Keratinocyte (primary cell): ENCODE measurements around the gene CA9. TPM values are rescaled to one million over a fixed set of nuclear protein-coding genes. Genes with fewer than 3 reads are reported as not detected.

Experiments
- DNase-seq: peaks from one replicate; pipeline ENCODE4 v3.0.0-alpha.2; 2011; ENCODE audit warnings: low read depth, missing footprints, low spot score
- FAIRE-seq: peaks from 2 replicates; lab custom pipeline; 2011; peaks lifted over from hg19 to GRCh38; lab: Jason Lieb, UNC
- H2AFZ ChIP-seq: 2 replicates; pipeline ENCODE4 v1.6.0; 2012; ENCODE audit warnings: low read length, control low read depth, inconsistent platforms; ENCODE audit not compliant: control insufficient read depth
- H3K27ac ChIP-seq: 2 replicates; pipeline ENCODE4 v1.5.1; 2011; ENCODE audit warnings: low read length; ENCODE audit not compliant: control insufficient read depth, insufficient read depth
- H3K27me3 ChIP-seq: 3 replicates; pipeline ENCODE4 v1.6.0; 2011; ENCODE audit warnings: low read length; ENCODE audit not compliant: control insufficient read depth, insufficient read depth; ENCODE audit errors: extremely low read depth
- H3K36me3 ChIP-seq, 2 experiments: 2 replicates in 1 of 2; 3 replicates in 1 of 2; pipeline ENCODE4 v1.5.1; 2011; ENCODE audit warnings: low read length in 2 of 2, mild to moderate bottlenecking in 1 of 2; ENCODE audit not compliant: control insufficient read depth in 2 of 2, insufficient read depth in 2 of 2; ENCODE audit errors: extremely low read depth in 1 of 2
- H3K4me1 ChIP-seq: 3 replicates; pipeline ENCODE4 v1.5.1; 2011; ENCODE audit warnings: low read length; ENCODE audit not compliant: control insufficient read depth, insufficient read depth; ENCODE audit errors: extremely low read depth
- H3K4me2 ChIP-seq: 3 replicates; pipeline ENCODE4 v1.6.0; 2011; ENCODE audit warnings: low read depth, low read length; ENCODE audit not compliant: control insufficient read depth, insufficient read depth; ENCODE audit errors: extremely low read depth
- H3K4me3 ChIP-seq, 3 experiments: fragments of 200-600 bp in 1 of 3; sonication (generic) in 1 of 3; 2 replicates in 2 of 3; 3 replicates in 1 of 3; pipeline ENCODE4 v1.5.1; 2011 to 2016; ENCODE audit warnings: low read length in 3 of 3, mild to moderate bottlenecking in 3 of 3, control low read depth in 2 of 3, inconsistent platforms in 1 of 3, low read depth in 1 of 3, mixed read lengths in 1 of 3, mixed run types in 1 of 3, moderate library complexity in 1 of 3; ENCODE audit not compliant: control insufficient read depth in 2 of 3, insufficient read depth in 2 of 3; ENCODE audit errors: extremely low read depth in 1 of 3
- H3K79me2 ChIP-seq: 2 replicates; pipeline ENCODE4 v1.6.0; 2012; ENCODE audit warnings: low read length; ENCODE audit not compliant: control insufficient read depth, insufficient read depth
- H3K9ac ChIP-seq: 3 replicates; pipeline ENCODE4 v1.6.0; 2011; ENCODE audit warnings: low read length; ENCODE audit not compliant: control insufficient read depth, insufficient read depth; ENCODE audit errors: extremely low read depth
- H3K9me1 ChIP-seq: 3 replicates; pipeline ENCODE4 v1.6.0; 2011; ENCODE audit warnings: low read length; ENCODE audit not compliant: control insufficient read depth, insufficient read depth; ENCODE audit errors: extremely low read depth
- H3K9me3 ChIP-seq: 2 replicates; pipeline ENCODE4 v1.5.1; 2012; ENCODE audit warnings: low read depth, low read length; ENCODE audit not compliant: control insufficient read depth
- H4K20me1 ChIP-seq: 3 replicates; pipeline ENCODE4 v1.6.0; 2011; ENCODE audit warnings: low read length; ENCODE audit not compliant: control insufficient read depth, insufficient read depth; ENCODE audit errors: extremely low read depth
- CTCF ChIP-seq, 3 experiments: IDR thresholded peaks in 1 of 3; conservative IDR thresholded peaks in 1 of 3; optimal IDR thresholded peaks in 1 of 3; 2 replicates in 2 of 3; 3 replicates in 1 of 3; pipeline versions ENCODE3 to v1.5.1; 2011; ENCODE audit warnings: low read length in 3 of 3, mild to moderate bottlenecking in 3 of 3, moderate library complexity in 2 of 3, control low read depth in 1 of 3, inconsistent platforms in 1 of 3; ENCODE audit not compliant: insufficient read depth in 2 of 3; ENCODE audit errors: extremely low read depth in 1 of 3
- EZH2 ChIP-seq: IDR thresholded peaks from one replicate; pipeline ENCODE4 v1.6.1; 2012; ENCODE audit warnings: inconsistent platforms, mild to moderate bottlenecking, low read length, moderate library complexity
- dilution Hi-C: fragments of 300-500 bp; cut with MboI; formaldehyde crosslinking; loops from one replicate; pipeline ENCODE4 v1.7.0; 2020; ENCODE audit warnings: low sequenced_read_pairs; ENCODE audit not compliant: extremely low pct_ligation_motif_present
- polyA plus RNA-seq, 5 experiments: library from polyadenylated mRNA; depleted of rRNA in 3 of 5; stranded (reverse) in 3 of 5; stranded (forward) in 1 of 5; unstranded in 1 of 5; fragments of >200 nt; gene quantifications; 1 replicate in 1 of 5; 2 replicates in 3 of 5; 3 replicates in 1 of 5; pipeline versions ENCODE4 v1.2.1 to v1.2.3, GENCODE V29; 2011 to 2012; ENCODE audit warnings: missing spikeins in 2 of 5, low read depth in 1 of 5, low replicate concordance in 1 of 5

Gene CA9
- polyA plus RNA-seq, 1 donor (not counting 4 experiments of a cell fraction or from before 2014, with no cell fraction given), result 7.2 TPM

GRCh38 chr9:35702696-35703095 lies 29.0 kb downstream of the CA9 start:
- no peak overlapping the region for H3K9ac ChIP-seq
- H3K4me2 ChIP-seq, result no peak overlapping the region
- no peaks in the 10 kb centered on the region for H3K9me3 ChIP-seq
- no peaks in the 10 kb centered on the region for H3K79me2 ChIP-seq
- no peak overlapping the region for H3K4me3 ChIP-seq
- H3K27ac ChIP-seq, result no peak overlapping the region
- dilution Hi-C loops, result no loop called here
- no peak for DNase-seq
- no peak overlapping the region for H2AFZ ChIP-seq
- H4K20me1 ChIP-seq, result no peaks in the 10 kb centered on the region
- no peak for FAIRE-seq
- H3K27me3 ChIP-seq, result no peaks in the 10 kb centered on the region
- peaks cover 74 to 89% of the 10 kb centered on the region in 2 experiments for H3K36me3 ChIP-seq
- no peaks in the 10 kb centered on the region for H3K4me1 ChIP-seq
- no peak for TF ChIP-seq EZH2
- TF ChIP-seq CTCF (optimal IDR thresholded peaks at IDR 0.05 in 1 of 3, IDR thresholded peaks at IDR 0.05 in 1 of 3, conservative IDR thresholded peaks at IDR 0.05 in 1 of 3; ENCODE audit: extremely low read depth in 1 of 3, insufficient read depth in 2 of 3, low read length in 3 of 3), result no peak
- H3K9me1 ChIP-seq, result peaks cover 2% of the 10 kb centered on the region

GRCh38 chr9:35703906-35704672 lies 30.4 kb downstream of the CA9 start:
- Histone ChIP-seq H3K4me3 (no peak overlapping the region), H3K36me3 (peaks cover 65 to 86% of the 10 kb centered on the region in 2 experiments), H3K4me1 (no peaks in the 10 kb centered on the region), H3K79me2 (no peaks in the 10 kb centered on the region), H4K20me1 (no peaks in the 10 kb centered on the region), H3K4me2 (no peak overlapping the region), H3K9me1 (peaks cover 2% of the 10 kb centered on the region), H3K9ac (no peak overlapping the region), H3K27ac (no peak overlapping the region), H2AFZ (no peak overlapping the region), H3K27me3 (no peaks in the 10 kb centered on the region), H3K9me3 (no peaks in the 10 kb centered on the region)
- dilution Hi-C loops, result no loop called here
- FAIRE-seq, result no peak
- DNase-seq, result no peak
- no peak for TF ChIP-seq CTCF (optimal IDR thresholded peaks at IDR 0.05 in 1 of 3, IDR thresholded peaks at IDR 0.05 in 1 of 3, conservative IDR thresholded peaks at IDR 0.05 in 1 of 3; ENCODE audit: extremely low read depth in 1 of 3, insufficient read depth in 2 of 3, low read length in 3 of 3)
- TF ChIP-seq EZH2, result no peak
